Measurements from ENCODE around the gene NTMT1. TPM values are rescaled to one million over a fixed set of nuclear protein-coding genes. Genes with fewer than 3 reads are reported as not detected.
A peak's percentile ranks its signal among the peaks of the same experiment; 100 is the strongest.

NTMT1 gene
- total RNA-seq, 3 donors from 2014 or later, result 17.8 to 31.1 (median 27.4) TPM

GRCh38 chr9:129581505-129582189, 44.3 kb upstream of the NTMT1 start:
- no peak overlapping the region for H3K27ac ChIP-seq
- no peaks in the 10 kb centered on the region for H3K9me3 ChIP-seq
- intact Hi-C loops (cut with DNase I; ENCODE audit: low total_unique reads), result no loop called here
- TF ChIP-seq POLR2AphosphoS5 (IDR thresholded peaks at IDR 0.05) (no peak), CTCF (IDR thresholded peaks at IDR 0.05) (no peak), POLR2A (IDR thresholded peaks at IDR 0.05) (no peak)
- no peaks in the 10 kb centered on the region for H3K27me3 ChIP-seq
- no peak overlapping the region for H3K4me3 ChIP-seq
- no peak for DNase-seq (ENCODE audit: low spot score in 2 of 2)
- no peaks in the 10 kb centered on the region for H3K36me3 ChIP-seq
- H3K4me1 ChIP-seq, result no peaks in the 10 kb centered on the region

- Histone ChIP-seq H3K4me1 (no peaks in the 10 kb centered on the region), H3K36me3 (no peaks in the 10 kb centered on the region), H3K9me3 (no peaks in the 10 kb centered on the region), H3K4me3 (no peak overlapping the region), H3K27me3 (no peaks in the 10 kb centered on the region), H3K27ac (no peak overlapping the region)
- TF ChIP-seq POLR2A (IDR thresholded peaks at IDR 0.05) (no peak), POLR2AphosphoS5 (IDR thresholded peaks at IDR 0.05) (no peak), CTCF (IDR thresholded peaks at IDR 0.05) (no peak)
- DNase-seq (ENCODE audit: low spot score in 2 of 2), result no peak
- intact Hi-C loops (cut with DNase I; ENCODE audit: low total_unique reads), result no loop called here
Observed at GRCh38 chr9:129582855-129583254, 43.1 kb upstream of the NTMT1 start.

- DNase-seq (ENCODE audit: low spot score in 2 of 2), result no peak
- no peaks in the 10 kb centered on the region for H3K4me1 ChIP-seq
- H3K27ac ChIP-seq, result no peak overlapping the region
- no peaks in the 10 kb centered on the region for H3K36me3 ChIP-seq
- H3K27me3 ChIP-seq, result no peaks in the 10 kb centered on the region
- TF ChIP-seq POLR2AphosphoS5 (IDR thresholded peaks at IDR 0.05), result no peak
- no peak for TF ChIP-seq POLR2A (IDR thresholded peaks at IDR 0.05)
- TF ChIP-seq CTCF (IDR thresholded peaks at IDR 0.05), result no peak
- no peak overlapping the region for H3K4me3 ChIP-seq
- intact Hi-C loops (cut with DNase I; ENCODE audit: low total_unique reads), result no loop called here
- no peaks in the 10 kb centered on the region for H3K9me3 ChIP-seq
Observed at GRCh38 chr9:129583308-129584038, 42.5 kb upstream of the NTMT1 start.

- TF ChIP-seq POLR2AphosphoS5 (IDR thresholded peaks at IDR 0.05) (no peak), POLR2A (IDR thresholded peaks at IDR 0.05) (no peak), CTCF (IDR thresholded peaks at IDR 0.05) (no peak)
- intact Hi-C loops (cut with DNase I; ENCODE audit: low total_unique reads), result no loop called here
- Histone ChIP-seq H3K27ac (no peak overlapping the region), H3K27me3 (no peaks in the 10 kb centered on the region), H3K9me3 (no peaks in the 10 kb centered on the region), H3K4me3 (no peak overlapping the region), H3K4me1 (no peaks in the 10 kb centered on the region), H3K36me3 (no peaks in the 10 kb centered on the region)
- peak in 1 of 2 donors; percentile 69 for DNase-seq (ENCODE audit: low spot score in 2 of 2)
Observed at GRCh38 chr9:129584136-129584535, 41.8 kb upstream of the NTMT1 start.

GRCh38 chr9:129585352-129585751, 40.6 kb upstream of the NTMT1 start:
- Histone ChIP-seq H3K9me3 (no peaks in the 10 kb centered on the region), H3K27me3 (no peaks in the 10 kb centered on the region), H3K27ac (no peak overlapping the region), H3K4me1 (no peaks in the 10 kb centered on the region), H3K36me3 (no peaks in the 10 kb centered on the region), H3K4me3 (no peak overlapping the region)
- intact Hi-C loops (cut with DNase I; ENCODE audit: low total_unique reads), result no loop called here
- DNase-seq (ENCODE audit: low spot score in 2 of 2), result no peak
- TF ChIP-seq POLR2AphosphoS5 (IDR thresholded peaks at IDR 0.05) (no peak), POLR2A (IDR thresholded peaks at IDR 0.05) (no peak), CTCF (IDR thresholded peaks at IDR 0.05) (no peak)
